ENCODE data around the gene DENND11. TPM values are rescaled to one million over a fixed set of nuclear protein-coding genes. Genes with fewer than 3 reads are reported as not detected.

Gene DENND11
- total and polyA plus RNA-seq, 9 of the 15 experiments (the other 6 are each of a cell fraction or from before 2014, with no cell fraction given), result 0.07 to 1.1 (median 0.36) TPM

DNA sequence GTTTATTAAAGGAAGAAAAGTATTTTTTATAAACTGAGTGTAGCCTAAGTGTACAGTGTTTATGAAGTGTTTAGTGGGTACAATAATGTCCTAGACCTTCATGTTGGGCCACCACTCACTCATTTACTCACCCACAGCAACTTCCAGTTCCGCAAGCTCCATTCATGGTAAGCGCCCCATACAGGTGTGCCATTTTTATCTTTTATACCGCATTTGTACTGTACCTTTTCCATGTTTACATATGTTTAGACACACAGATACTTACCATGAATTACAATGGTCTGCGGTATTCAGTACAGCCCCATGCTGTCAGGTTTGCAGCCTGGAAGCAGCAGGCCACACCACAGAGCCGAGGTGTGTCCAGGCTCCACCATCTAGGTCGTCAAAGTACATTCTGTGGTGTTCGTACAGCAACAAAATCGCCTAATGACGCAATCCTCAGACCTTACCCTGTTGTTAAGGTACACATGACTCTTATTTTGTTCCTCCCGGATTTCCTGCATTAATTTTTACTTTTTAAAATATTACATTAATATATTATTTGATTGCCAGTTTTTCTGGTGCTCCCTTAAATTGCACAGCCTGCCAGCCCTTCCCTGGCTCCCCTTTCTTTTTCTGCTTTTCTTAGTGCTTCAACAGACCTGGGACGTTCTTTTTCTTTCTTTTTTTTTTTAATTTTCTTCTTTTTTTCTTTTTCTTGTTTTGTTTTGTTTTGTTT is 35.3 kb upstream of the DENND11 start (continued):
- TF ChIP-seq, protein P1, sequence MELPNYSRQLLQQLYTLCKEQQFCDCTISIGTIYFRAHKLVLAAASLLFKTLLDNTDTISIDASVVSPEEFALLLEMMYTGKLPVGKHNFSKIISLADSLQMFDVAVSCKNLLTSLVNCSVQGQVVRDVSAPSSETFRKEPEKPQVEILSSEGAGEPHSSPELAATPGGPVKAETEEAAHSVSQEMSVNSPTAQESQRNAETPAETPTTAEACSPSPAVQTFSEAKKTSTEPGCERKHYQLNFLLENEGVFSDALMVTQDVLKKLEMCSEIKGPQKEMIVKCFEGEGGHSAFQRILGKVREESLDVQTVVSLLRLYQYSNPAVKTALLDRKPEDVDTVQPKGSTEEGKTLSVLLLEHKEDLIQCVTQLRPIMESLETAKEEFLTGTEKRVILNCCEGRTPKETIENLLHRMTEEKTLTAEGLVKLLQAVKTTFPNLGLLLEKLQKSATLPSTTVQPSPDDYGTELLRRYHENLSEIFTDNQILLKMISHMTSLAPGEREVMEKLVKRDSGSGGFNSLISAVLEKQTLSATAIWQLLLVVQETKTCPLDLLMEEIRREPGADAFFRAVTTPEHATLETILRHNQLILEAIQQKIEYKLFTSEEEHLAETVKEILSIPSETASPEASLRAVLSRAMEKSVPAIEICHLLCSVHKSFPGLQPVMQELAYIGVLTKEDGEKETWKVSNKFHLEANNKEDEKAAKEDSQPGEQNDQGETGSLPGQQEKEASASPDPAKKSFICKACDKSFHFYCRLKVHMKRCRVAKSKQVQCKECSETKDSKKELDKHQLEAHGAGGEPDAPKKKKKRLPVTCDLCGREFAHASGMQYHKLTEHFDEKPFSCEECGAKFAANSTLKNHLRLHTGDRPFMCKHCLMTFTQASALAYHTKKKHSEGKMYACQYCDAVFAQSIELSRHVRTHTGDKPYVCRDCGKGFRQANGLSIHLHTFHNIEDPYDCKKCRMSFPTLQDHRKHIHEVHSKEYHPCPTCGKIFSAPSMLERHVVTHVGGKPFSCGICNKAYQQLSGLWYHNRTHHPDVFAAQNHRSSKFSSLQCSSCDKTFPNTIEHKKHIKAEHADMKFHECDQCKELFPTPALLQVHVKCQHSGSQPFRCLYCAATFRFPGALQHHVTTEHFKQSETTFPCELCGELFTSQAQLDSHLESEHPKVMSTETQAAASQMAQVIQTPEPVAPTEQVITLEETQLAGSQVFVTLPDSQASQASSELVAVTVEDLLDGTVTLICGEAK (IDR thresholded peaks at IDR 0.05), result no peak
- TF ChIP-seq, protein P1 (CRISPR knock-in tag; IDR thresholded peaks at IDR 0.05), result no peak
- TF ChIP-seq, protein P2, sequence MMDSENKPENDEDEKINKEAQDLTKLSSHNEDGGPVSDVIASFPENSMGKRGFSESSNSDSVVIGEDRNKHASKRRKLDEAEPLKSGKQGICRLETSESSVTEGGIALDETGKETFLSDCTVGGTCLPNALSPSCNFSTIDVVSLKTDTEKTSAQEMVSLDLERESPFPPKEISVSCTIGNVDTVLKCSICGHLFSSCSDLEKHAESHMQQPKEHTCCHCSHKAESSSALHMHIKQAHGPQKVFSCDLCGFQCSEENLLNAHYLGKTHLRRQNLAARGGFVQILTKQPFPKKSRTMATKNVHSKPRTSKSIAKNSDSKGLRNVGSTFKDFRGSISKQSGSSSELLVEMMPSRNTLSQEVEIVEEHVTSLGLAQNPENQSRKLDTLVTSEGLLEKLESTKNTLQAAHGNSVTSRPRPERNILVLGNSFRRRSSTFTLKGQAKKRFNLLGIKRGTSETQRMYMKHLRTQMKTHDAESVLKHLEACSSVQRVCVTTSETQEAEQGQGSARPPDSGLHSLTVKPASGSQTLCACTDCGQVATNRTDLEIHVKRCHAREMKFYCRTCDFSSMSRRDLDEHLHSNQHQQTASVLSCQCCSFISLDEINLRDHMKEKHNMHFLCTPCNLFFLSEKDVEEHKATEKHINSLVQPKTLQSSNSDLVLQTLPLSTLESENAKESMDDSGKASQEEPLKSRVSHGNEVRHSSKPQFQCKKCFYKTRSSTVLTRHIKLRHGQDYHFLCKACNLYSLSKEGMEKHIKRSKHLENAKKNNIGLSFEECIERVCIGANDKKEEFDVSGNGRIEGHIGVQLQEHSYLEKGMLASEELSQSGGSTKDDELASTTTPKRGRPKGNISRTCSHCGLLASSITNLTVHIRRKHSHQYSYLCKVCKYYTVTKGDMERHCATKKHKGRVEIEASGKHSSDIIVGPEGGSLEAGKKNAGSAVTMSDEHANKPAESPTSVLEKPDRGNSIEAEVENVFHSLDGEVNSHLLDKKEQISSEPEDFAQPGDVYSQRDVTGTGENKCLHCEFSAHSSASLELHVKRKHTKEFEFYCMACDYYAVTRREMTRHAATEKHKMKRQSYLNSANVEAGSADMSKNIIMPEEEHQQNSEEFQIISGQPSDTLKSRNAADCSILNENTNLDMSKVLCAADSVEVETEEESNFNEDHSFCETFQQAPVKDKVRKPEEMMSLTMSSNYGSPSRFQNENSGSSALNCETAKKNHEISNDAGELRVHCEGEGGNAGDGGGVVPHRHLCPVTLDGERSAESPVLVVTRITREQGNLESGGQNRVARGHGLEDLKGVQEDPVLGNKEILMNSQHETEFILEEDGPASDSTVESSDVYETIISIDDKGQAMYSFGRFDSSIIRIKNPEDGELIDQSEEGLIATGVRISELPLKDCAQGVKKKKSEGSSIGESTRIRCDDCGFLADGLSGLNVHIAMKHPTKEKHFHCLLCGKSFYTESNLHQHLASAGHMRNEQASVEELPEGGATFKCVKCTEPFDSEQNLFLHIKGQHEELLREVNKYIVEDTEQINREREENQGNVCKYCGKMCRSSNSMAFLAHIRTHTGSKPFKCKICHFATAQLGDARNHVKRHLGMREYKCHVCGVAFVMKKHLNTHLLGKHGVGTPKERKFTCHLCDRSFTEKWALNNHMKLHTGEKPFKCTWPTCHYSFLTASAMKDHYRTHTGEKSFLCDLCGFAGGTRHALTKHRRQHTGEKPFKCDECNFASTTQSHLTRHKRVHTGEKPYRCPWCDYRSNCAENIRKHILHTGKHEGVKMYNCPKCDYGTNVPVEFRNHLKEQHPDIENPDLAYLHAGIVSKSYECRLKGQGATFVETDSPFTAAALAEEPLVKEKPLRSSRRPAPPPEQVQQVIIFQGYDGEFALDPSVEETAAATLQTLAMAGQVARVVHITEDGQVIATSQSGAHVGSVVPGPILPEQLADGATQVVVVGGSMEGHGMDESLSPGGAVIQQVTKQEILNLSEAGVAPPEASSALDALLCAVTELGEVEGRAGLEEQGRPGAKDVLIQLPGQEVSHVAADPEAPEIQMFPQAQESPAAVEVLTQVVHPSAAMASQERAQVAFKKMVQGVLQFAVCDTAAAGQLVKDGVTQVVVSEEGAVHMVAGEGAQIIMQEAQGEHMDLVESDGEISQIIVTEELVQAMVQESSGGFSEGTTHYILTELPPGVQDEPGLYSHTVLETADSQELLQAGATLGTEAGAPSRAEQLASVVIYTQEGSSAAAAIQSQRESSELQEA (IDR thresholded peaks at IDR 0.05; ENCODE audit: low read depth), result peak; percentile 31; the same call in 1 of the 2 replicates
- TF ChIP-seq SRSF1 (IDR thresholded peaks at IDR 0.05; ENCODE audit: low read depth, low read length), result no peak
- TF ChIP-seq PHF8 (IDR thresholded peaks at IDR 0.05; ENCODE audit: borderline replicate concordance, low read length), result peak; percentile 37; the same call in 1 of the 2 replicates
- TF ChIP-seq, protein P3, sequence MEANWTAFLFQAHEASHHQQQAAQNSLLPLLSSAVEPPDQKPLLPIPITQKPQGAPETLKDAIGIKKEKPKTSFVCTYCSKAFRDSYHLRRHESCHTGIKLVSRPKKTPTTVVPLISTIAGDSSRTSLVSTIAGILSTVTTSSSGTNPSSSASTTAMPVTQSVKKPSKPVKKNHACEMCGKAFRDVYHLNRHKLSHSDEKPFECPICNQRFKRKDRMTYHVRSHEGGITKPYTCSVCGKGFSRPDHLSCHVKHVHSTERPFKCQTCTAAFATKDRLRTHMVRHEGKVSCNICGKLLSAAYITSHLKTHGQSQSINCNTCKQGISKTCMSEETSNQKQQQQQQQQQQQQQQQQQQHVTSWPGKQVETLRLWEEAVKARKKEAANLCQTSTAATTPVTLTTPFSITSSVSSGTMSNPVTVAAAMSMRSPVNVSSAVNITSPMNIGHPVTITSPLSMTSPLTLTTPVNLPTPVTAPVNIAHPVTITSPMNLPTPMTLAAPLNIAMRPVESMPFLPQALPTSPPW (CRISPR knock-in tag; IDR thresholded peaks at IDR 0.05), result no peak
- 0 out of 3 replicates have a peak, but pooled peaks of 1 of the 2 experiments have one; percentile 16 for TF ChIP-seq CBX3 (IDR thresholded peaks at IDR 0.05; ENCODE audit: borderline replicate concordance in 1 of 2, low read length in 2 of 2)
